Loucy (cell line): ENCODE data around the gene RHBDF2.

ENCODE experiments used
- EZH2phosphoT487 ChIP-seq: fragments of 200-600 bp; IDR thresholded peaks from 2 replicates; pipeline ENCODE4 v1.6.1; 2018; ENCODE audit warnings: antibody characterized with exemption, mild to moderate bottlenecking, moderate library complexity, borderline replicate concordance
- TF ChIP-seq, protein P1 (sequence below): fragments of 200-600 bp; sonication (generic); conservative IDR thresholded peaks from 2 replicates; pipeline ENCODE4 v1.5.1; 2014; ENCODE audit warnings: mild to moderate bottlenecking, antibody characterized with exemption, low read length

DNA sequence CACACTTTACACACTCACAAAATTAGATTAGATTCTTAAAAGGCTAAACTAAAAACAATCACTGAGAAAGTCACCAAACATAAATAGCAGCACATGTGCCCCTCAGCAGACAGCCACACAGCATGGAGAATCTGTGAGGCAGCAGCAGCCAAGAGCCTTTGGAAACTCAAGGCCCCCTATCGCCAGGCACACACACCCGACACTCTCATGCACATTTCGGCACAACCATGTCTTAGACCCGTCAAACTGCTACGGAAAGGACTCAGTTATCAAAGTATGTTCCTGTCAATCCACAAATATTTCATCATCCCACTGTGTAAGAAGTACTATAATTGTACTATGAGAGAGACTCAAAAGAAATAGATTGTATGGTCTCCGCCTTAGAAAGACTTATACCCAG is 69.2 kb downstream of the RHBDF2 start:
- TF ChIP-seq, protein P1, sequence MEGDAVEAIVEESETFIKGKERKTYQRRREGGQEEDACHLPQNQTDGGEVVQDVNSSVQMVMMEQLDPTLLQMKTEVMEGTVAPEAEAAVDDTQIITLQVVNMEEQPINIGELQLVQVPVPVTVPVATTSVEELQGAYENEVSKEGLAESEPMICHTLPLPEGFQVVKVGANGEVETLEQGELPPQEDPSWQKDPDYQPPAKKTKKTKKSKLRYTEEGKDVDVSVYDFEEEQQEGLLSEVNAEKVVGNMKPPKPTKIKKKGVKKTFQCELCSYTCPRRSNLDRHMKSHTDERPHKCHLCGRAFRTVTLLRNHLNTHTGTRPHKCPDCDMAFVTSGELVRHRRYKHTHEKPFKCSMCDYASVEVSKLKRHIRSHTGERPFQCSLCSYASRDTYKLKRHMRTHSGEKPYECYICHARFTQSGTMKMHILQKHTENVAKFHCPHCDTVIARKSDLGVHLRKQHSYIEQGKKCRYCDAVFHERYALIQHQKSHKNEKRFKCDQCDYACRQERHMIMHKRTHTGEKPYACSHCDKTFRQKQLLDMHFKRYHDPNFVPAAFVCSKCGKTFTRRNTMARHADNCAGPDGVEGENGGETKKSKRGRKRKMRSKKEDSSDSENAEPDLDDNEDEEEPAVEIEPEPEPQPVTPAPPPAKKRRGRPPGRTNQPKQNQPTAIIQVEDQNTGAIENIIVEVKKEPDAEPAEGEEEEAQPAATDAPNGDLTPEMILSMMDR = no peak
- TF ChIP-seq EZH2phosphoT487 = no peak
